Osteocyte (in vitro differentiated cells): ENCODE measurements around the gene PSMA6. TPM values are rescaled to one million over a fixed set of nuclear protein-coding genes. Genes with fewer than 3 reads are reported as not detected.
"Not testable (repeated sequence)": the region's sequence is repeated elsewhere in the genome, so short reads cannot be mapped to it uniquely, and the experiment has no call there.

Source experiments
- DNase-seq: peaks from one replicate; pipeline ENCODE4 v3.0.0; 2021; ENCODE audit warnings: mixed read lengths; ENCODE audit not compliant: unreplicated experiment; ENCODE audit errors: extremely low spot score
- H3K27ac Mint-ChIP-seq: one replicate; pipeline ENCODE4 v1.8.0; 2021; ENCODE audit warnings: mild to moderate bottlenecking, mixed read lengths; ENCODE audit not compliant: unreplicated experiment
- H3K27me3 Mint-ChIP-seq: one replicate; pipeline ENCODE4 v1.8.0; 2021; ENCODE audit warnings: mixed read lengths; ENCODE audit not compliant: unreplicated experiment
- H3K36me3 Mint-ChIP-seq: one replicate; pipeline ENCODE4 v1.8.0; 2021; ENCODE audit warnings: mixed read lengths; ENCODE audit not compliant: unreplicated experiment
- H3K4me1 Mint-ChIP-seq: one replicate; pipeline ENCODE4 v1.8.0; 2021; ENCODE audit warnings: mixed read lengths; ENCODE audit not compliant: unreplicated experiment
- H3K4me3 Mint-ChIP-seq: one replicate; pipeline ENCODE4 v1.8.0; 2021; ENCODE audit warnings: mild to moderate bottlenecking, moderate library complexity, mixed read lengths; ENCODE audit not compliant: unreplicated experiment
- H3K9me3 Mint-ChIP-seq: one replicate; pipeline ENCODE4 v1.8.0; 2021; ENCODE audit warnings: mixed read lengths; ENCODE audit not compliant: unreplicated experiment
- total RNA-seq: library from RNA; stranded (reverse); gene quantifications from 2 replicates; pipeline ENCODE4 v1.2.1, GENCODE V29; 2021
- TF ChIP-seq, protein P1 (sequence below): fragments of 200-600 bp; sonication (generic); IDR thresholded peaks from 2 replicates; pipeline ENCODE4 v1.5.0; 2021; ENCODE audit warnings: antibody characterized with exemption, mild to moderate bottlenecking, moderate library complexity

PSMA6 gene
- total RNA-seq, 1 donor from 2014 or later, result 146 TPM

DNA sequence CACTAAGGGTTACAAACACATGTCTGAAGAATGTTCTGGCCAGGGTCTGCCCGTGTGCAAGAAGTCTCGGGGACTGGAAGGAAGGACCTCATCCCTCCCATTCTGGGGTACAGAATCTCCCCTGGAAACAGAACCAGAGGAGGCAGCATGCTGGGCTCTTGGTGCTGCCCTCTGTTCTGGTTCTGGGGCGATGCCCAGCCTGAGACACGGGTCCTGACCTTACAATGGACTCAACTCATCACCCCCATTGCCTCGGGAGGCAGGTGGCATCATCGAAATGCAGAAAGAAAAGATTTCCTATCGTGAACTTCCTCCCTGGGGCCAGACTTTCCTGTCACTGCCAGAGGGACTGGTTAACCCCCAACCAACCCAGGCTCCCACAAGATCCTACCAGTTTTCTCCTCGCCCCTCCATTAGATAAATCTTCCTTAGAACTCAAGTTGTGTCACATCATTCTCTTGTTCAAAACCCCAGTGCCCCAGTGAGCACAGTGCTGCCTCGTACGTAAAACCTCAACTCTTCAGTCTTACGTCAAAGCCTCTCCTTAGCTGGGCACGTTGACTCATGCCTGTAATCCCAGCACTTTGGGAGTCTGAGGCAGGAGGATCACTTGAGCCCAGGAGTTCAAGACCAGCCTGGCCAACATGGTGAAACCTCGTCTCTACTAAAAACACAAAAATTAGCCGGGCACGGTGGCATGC is 52.1 kb downstream of the PSMA6 start:
- DNase-seq, result no peak
- Mint-ChIP-seq H3K36me3 (no peaks in the 10 kb centered on the region), H3K27ac (no peak overlapping the region), H3K4me3 (no peak overlapping the region), H3K27me3 (peaks cover 3% of the 10 kb centered on the region), H3K4me1 (peaks cover 35% of the 10 kb centered on the region), H3K9me3 (no peaks in the 10 kb centered on the region)
- TF ChIP-seq, protein P1, sequence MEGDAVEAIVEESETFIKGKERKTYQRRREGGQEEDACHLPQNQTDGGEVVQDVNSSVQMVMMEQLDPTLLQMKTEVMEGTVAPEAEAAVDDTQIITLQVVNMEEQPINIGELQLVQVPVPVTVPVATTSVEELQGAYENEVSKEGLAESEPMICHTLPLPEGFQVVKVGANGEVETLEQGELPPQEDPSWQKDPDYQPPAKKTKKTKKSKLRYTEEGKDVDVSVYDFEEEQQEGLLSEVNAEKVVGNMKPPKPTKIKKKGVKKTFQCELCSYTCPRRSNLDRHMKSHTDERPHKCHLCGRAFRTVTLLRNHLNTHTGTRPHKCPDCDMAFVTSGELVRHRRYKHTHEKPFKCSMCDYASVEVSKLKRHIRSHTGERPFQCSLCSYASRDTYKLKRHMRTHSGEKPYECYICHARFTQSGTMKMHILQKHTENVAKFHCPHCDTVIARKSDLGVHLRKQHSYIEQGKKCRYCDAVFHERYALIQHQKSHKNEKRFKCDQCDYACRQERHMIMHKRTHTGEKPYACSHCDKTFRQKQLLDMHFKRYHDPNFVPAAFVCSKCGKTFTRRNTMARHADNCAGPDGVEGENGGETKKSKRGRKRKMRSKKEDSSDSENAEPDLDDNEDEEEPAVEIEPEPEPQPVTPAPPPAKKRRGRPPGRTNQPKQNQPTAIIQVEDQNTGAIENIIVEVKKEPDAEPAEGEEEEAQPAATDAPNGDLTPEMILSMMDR, result no peak

DNA sequence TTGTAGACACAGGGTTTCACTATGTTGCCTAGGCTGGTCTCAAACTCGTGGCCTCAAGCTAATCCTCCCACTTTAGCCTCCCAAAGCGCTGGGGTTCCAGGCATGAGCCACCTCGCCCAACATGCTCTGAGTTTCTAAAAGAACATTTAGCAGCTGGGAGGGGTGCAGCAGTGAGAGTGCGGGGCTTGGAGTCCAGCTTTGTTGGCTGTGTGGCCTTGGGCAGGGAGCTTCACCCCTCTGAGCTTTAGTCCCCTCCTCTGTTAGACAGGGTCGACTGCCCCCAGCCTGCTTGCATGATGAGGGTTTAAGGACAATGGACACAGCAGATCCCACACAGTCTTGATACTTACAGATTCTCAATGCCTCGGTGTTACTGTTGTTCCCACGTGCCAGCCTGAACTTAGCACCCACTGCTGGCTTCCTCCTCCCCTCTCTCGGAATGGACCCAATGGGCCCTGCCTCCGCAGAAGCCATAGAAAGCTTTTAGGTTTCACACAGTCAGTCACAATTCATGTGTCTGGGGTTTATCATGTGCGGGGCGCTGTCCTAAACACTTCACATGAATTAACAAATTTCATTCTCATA is 54.6 kb downstream of the PSMA6 start:
- H3K27ac Mint-ChIP-seq, result no peak overlapping the region
- no peaks in the 10 kb centered on the region for H3K9me3 Mint-ChIP-seq
- H3K27me3 Mint-ChIP-seq, result peaks cover 3% of the 10 kb centered on the region
- H3K4me3 Mint-ChIP-seq, result no peak overlapping the region
- TF ChIP-seq, protein P1, result no peak
- H3K4me1 Mint-ChIP-seq, result peaks cover 21% of the 10 kb centered on the region
- H3K36me3 Mint-ChIP-seq, result no peaks in the 10 kb centered on the region
- DNase-seq, result no peak

- TF ChIP-seq, protein P1, result no peak
- Mint-ChIP-seq H3K4me3 (no peak overlapping the region), H3K4me1 (peaks cover 21% of the 10 kb centered on the region), H3K36me3 (no peaks in the 10 kb centered on the region), H3K27me3 (peaks cover 3% of the 10 kb centered on the region), H3K9me3 (no peaks in the 10 kb centered on the region), H3K27ac (no peak overlapping the region)
- DNase-seq, result no peak
Measured at GRCh38 chr14:35347323-35348043, 55.3 kb downstream of the PSMA6 start.

GRCh38 chr14:35348044-35348380 is 55.8 kb downstream of the PSMA6 start:
- not testable (repeated sequence) for DNase-seq, H3K4me3 Mint-ChIP-seq, H3K36me3 Mint-ChIP-seq, H3K27ac Mint-ChIP-seq, H3K9me3 Mint-ChIP-seq, H3K27me3 Mint-ChIP-seq
- peaks cover 22% of the 10 kb centered on the region for H3K4me1 Mint-ChIP-seq

- Mint-ChIP-seq H3K4me3 (no peak overlapping the region), H3K9me3 (no peaks in the 10 kb centered on the region), H3K36me3 (no peaks in the 10 kb centered on the region), H3K27me3 (peaks cover 3% of the 10 kb centered on the region), H3K27ac (no peak overlapping the region), H3K4me1 (peaks cover 23% of the 10 kb centered on the region)
- TF ChIP-seq, protein P1, result no peak
- no peak for DNase-seq
Measured at GRCh38 chr14:35349496-35350365, 57.5 kb downstream of the PSMA6 start.
